GM21526 (cell line): ENCODE measurements around the gene PTPRG.

Source experiments
- ATAC-seq: cut with Tn5 transposase; IDR thresholded peaks from one replicate; pipeline ENCODE4 v1.9.1; 2021; ENCODE audit warnings: moderate library complexity; ENCODE audit not compliant: unreplicated experiment, low FRiP score

The PTPRG gene

DNA sequence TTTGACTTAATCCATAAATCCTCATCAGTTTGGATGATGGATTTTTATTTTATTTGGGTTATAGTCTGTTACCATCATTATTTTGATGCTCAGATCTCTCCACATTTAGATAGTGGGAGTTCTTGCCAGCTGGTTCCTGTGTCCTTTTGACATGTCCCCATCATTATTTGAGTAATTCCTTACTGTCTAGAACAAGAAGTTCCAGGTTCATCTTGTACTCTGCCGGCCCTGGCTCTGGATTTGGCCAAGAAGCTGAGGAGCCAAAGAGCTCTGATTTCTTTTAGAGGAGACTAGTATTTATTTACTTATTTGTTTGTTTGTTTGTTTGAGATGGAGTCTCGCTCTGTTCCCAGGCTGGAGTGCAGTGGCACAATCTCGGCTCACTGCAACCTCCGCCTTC is 54.3 kb downstream of the PTPRG start:
- ATAC-seq, result no peak

DNA sequence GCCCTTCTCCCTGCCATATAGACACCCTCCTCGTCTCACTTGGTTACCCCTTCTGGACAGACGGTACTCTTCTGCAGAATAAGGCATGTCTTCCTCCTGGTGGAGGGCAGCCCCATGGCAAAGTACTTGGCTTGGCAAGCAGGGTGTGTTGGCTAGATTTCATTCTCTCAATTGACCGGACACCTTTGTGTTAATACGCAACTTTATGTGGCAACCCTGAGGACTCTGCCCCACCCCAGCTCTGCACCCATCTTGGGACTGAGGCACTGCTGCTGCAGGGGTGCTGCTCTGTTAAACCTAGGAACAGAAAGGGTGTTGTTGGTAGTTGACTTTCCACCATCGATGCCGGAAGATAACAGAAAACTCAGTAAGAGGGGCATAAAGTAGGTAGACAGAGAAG is 55.2 kb downstream of the PTPRG start:
- ATAC-seq, result no peak

DNA sequence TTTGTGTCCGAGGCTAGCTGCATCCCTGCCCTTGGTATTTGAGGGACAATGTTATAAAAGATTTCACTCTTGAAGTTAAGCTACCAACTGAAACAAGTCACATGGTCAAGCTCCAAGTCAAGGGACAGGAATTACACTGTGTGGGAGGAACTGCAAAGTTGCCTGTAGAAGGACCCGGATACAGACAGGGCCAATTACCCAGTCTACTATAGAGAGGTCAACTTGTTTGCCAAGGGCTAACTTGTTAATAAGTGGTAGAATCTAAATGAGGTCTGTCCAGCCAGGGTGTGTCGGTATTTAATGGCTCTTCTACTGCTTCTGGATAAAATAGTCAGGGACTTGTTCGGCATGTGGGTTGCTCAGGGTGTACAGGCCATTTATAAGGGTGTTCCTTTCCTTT is 55.7 kb downstream of the PTPRG start:
- no peak for ATAC-seq

DNA sequence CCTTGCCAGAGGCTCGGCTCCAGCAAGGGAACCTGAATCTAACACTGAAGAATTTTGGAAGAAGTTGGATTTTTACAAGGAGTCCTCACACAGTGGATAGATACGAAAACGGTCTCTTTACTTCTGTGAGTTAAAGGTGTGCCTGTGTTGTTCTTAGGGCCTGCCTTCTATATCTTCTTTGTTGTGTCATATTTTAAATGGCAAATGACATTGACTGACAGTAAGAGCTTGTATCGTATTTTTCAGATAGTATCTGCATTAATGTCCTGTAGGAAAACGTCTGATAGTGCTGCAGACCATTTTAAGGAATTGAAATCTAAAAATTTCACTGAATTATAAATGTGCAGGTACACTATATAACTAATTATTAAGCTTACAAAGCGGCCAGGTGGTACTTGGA is 56.3 kb downstream of the PTPRG start:
- no peak for ATAC-seq

DNA sequence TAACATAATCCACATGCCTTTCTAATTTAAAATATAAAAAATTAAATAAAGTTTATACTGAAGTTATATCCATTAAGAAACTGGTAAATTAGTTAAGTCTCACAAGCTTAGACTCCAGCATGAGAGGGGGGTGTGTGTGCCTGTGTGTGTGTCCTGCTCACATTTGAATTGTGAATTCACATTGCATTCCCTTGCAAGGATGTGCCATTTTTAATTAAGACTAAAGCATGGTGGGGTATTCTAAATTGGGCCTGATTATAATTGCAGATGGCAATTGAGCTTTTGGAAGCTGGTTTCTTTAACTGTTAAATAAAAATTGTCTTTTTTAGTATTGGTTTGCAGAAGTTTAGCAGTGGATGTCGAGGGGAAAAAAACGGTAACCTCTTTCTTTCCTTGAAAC is 56.9 kb downstream of the PTPRG start:
- ATAC-seq, result no peak

DNA sequence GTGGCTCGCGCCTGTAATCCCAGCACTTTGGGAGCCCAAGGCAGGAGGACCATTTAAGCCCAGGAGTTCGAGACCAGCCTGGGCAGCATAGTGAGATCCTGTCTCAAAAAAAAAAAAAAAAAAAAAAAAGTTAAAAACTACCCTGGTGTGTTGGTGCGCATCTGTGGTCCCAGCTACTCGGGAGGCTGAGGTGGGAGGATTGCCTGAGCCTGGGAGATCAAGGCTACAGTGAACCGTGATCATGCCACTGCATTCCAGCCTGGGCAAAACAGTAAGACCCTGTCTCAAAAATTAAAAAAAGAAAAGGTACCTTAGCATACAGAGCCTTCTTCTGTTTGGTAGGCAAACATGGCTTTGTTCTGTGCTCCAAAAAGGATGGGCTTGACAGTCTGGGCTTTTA is 57.5 kb downstream of the PTPRG start:
- no peak for ATAC-seq

DNA sequence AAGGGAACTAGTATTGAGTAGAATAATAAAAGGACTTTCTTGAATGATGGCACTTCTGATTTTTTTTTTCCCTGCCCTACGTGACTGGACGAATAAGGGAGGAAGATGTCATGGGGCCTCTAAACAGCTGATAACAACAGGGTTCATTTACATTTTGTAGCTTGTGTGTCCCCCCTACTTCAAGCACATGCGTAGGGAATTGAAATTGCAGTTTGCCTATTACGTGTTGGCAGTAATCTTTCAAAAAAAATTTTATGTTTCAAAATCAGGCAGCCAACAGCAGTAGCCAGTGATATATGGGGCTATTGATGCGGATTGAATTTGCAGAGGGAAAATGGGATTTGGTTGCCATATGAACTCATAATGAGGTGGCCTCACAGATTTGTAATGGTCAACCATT is 58.7 kb downstream of the PTPRG start:
- no peak for ATAC-seq

DNA sequence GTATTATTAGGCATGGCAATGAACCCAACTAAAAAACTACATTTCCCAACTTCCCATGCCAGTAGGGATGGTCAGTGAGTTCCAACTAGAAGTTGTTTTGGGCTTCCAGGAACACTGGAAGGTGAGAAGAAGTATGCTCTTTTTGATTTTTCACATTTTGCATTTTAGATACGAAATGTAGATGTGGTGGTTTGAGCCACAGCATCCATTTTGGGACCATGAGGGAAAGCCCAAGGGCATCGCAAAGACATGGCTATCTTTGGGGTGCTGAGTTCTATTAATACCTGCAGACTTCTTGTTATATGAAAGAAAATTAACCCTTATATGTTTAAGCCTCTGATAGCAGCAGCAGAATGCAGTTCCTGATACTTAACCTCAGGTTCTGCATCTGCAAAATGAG is 62.9 kb downstream of the PTPRG start:
- ATAC-seq, result no peak

DNA sequence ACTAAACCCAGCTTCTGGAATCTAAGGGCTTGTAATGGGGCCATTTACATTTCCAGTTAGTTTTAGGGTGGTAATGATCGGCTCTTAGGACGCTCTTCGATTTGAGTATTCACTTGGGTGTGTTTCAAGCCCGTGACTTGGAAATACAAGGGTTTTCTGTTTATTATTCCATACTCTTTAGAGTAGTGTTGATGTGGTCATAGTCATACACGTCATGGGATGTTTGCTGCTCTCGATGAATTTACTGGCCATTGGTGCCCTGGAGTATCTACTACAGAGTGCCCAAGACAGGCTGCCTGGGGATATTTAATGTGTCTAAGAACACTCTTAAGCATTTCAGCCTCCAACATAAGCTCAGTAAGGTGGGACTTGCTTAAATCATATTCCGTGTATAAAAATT is 64.1 kb downstream of the PTPRG start:
- no peak for ATAC-seq

DNA sequence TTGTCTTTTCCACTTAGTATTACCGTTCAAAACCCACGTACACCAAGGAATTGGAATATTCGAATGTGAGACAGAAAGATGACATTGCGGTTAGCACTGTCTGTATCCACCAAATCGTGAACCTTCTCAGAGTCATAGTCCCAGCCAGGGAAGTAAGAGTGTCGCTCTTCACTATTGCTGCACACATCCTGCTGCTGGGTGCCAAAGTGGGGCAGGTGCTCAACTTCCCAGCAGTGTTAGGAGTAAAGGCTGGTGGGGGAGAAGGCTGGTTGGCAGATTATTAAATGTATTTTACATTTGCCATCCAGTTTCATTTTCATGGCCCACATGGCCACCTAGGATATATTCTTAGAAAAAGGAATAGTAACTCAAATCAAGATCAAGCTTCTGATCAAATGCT is 65.1 kb downstream of the PTPRG start:
- ATAC-seq, result no peak

DNA sequence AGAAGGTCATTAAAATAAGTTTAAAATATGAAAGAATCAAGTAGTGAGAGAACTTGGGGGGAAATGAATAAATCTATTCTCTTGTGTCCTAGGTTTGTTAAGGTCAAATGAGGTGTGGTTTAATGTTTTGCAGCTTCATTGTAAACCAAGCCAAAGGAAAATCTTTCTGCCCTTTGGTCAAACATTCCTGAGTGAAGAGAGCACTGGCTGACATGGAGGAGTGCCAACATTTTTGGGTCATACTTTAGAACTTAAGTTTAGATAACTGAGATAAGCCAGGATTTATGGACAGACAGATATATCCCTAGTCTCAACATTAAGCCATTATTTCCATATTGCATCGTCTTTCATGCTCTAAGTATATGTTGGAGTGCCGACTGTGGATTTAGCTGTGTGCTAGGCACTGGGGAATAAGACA is 66.4 kb downstream of the PTPRG start:
- ATAC-seq, result no peak

DNA sequence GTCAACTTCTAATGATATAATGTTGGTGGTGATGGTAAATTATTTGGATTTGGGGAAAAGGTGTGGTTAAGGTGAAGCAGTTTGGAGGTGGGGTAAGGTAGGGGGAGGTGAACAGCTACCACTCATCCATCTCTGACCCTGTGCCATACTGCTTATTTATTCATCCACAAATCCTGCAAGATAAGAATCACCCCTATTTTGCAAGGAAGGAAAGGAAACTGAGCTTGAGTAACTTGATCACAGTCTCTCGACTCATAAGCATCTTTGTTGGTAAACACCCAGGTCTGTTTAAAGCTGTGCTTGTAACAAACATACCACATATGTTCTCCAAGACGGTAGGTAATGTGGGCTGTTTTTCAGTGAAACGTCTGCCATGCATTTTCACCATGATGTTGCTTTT is 67.3 kb downstream of the PTPRG start:
- no peak for ATAC-seq

DNA sequence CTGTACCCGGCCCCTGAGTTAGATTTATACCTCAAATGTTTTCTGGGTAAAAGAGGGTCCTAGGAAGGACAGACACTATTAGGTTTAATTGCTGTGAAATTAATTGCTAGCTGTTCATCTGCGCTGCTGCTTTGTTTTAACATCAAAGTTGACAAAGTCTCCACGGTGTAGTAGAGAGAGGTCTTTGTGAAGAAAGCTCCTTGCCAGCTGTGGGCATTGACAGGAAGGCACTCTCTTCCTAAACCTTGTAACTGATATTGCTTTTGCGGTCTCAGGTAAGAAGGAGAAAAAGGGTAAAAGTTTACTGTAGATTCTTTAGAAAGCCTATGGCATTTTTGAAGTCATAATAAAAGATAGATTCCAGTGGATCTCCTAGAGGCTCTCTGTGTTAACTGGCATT is 68.1 kb downstream of the PTPRG start:
- no peak for ATAC-seq

DNA sequence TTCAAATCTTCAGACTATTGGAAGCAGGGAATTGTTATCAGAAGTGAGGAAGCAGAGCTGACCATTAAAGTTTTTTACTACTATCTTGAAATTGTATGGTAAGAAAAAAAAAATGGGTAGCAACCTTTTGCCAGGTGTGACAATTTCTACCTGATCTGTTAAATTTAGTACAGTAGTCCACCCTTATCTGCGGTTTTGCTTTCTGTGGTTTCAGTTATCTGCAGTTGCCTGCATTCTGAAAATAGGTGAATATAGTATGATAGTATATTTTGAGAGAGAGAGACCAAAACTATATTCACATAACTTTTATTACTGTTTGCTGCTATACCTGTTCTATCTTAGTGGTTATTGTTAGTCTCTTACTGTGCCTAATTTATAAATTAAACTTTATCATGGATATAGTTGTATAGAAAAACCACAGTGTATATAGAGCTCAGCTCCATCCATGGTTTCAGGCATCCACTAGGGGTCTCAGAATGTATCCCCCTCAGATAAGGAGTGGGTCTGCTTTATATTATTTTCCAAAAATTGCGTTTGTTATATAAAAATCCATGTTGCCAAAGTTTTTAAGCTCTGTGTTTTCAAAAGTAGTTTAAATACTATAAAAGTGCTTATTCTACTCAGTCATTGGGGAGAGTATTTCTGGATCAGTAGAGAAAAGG is 69.9 kb downstream of the PTPRG start:
- peak; percentile 83 for ATAC-seq

DNA sequence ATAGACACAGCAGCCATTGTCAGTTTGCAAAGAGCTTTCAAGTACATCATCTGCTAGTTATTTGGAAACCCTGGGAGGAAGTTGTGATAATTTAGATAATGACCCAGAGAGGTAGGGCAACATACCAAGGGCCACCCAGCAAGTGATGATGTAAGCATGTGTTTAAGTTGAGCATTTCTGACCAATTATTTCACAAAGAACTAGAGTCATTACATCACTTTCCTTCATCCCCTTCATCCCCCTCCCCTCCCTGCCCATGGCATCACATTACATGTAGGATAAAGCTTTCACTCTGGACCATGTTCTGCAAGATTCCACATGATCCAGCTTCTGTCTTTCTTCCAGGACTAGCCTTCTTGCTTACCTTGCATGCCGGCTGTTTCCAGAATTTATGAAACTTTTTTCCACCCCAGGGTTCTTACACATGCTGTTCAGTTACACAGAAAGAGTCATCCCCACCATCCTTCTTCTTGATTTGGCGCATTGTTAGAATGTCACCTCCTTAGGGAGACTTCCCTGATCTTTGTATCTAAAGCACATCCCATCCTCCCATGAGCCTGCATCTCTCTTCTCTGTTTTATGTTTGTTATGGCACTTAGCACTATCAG is 71.3 kb downstream of the PTPRG start:
- ATAC-seq, result no peak

DNA sequence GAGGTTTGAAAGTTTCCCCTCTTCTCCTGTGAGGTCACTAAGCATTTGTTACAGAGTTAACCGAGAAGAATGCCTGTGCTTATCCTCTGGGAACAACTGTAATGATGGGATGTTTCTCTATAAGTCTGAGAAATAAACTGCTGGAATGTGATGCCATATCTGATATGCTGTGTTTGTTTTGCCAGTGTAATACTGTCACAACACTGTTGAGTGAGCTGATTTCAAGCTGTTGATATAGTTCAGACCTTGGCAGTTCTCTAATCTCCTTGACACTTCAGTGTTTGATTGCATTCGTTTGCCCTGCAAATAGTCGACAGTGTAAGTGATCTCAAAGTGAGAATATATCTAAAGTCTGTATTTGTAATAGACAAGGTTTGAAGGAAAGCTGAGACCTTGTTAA is 73.3 kb downstream of the PTPRG start:
- ATAC-seq, result no peak

DNA sequence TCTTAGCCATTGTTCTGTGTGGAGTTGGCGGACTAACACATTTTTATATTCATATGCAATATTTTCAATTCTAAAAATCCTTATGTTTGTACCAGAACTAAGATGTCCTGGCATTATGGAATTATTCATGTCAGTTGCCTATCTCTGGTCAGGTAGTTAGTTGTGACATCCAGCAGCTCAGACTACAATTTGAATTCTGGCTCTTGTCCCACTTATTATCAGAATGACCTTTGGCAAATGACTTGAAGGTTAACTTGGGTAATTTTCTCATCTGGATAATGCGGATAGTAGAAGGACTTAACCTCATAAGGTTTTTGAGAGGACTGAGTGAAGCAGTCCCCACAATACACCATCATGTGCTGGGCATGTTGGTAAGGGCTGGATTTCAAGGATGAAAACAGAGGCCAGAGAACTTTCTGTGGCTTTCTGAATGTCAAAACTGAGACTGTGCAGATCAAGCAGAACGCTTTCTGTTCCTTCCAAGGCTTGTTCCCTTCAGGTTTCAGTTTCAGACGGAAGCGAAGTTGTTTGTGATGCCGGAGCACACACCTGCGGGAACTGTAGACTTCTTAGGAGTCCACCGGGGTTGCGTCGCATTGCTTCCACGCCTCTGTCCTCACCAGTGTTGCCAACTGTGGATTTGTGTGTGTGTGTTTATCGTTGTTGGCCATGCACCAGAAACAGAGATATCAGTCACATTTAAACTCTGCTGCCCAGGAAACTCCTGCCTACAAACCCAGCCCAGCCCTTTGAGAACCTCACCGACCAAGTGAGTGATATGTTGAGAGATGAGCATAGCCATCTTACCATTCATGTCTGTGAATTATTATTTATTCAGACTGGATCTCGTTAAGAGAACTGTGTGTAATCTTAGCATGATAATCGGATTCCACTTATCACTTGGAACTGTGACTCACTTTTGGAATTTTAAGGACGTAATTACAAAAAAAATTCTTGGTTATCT is 76.0 kb downstream of the PTPRG start:
- ATAC-seq, result peak; percentile 98

DNA sequence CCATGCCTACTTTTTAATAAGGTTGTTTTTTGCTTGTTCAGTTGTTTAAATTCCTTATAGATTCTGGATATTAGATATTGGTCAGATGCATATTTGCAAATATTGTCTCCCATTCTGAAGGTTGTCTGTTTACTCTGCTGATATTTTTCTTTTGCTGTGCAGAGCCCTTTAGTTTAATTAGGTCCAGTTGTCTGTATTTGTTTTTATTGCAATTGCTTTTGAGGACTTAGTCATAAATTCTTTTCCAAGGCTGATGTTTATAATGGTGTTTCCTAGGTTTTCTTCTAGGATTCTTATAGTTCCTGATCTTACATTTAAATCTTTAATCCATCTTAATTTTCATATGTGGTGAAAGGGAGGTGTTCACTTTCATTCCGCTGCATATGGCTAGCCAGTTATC is 77.4 kb downstream of the PTPRG start:
- no peak for ATAC-seq

DNA sequence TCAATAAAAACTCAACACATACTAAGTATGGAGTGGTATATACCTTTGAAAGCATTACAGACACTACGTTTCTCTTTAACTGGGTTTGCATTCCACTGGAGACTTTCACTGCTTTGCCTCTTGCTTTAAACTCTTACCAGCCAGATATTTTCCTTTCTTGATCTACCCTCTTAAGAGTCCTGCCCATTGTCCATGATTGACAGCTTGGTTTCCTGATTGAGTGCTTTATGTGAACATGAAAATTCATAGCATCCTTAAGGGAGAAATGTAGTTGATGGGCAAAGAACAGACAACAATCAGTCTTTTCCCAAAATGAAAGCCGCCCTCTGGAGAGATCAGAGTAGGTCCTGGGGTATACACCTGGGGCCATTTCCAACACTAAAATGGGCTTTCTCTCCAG is 78.6 kb downstream of the PTPRG start:
- no peak for ATAC-seq

DNA sequence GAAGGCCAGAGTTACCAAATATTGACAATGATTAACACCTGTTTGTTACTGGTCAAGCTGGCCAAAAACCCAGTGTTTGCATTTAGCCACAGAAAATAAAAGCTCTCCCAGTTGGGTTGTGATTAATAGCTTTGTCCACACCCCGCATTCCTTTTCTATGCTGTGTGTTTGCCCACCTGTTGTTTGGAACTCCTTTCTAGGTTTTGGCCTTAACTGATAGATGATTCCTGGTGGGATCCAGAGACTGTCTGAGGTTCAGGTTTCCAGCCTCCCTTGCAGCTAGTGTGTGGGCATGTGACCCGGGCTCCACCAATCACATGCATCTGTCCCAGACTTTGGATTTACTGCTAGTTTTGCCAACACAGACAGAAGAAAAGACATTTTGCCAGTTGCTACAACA is 83.8 kb downstream of the PTPRG start:
- ATAC-seq, result no peak

DNA sequence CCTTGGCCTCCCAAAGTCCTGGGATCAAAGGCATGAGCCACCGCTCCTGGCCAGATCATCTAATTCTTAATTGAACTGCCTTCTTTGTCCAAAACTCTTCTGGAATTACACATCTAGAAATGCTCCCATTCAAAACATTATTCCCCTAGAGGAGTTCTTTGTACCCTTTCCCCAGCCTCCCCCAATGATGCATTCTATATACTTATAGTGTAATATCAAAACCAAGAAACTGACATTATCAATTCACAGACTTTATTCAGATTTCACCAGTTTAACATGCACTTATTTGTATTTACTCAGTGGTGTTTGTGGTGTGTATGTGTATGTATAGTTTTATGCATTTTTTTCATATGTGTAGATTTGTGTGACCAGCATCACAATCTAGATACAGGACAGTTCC is 85.0 kb downstream of the PTPRG start:
- no peak for ATAC-seq
